Adipocyte (in vitro differentiated cells): ENCODE results near the gene ASNSD1.
A peak's percentile ranks its signal among the peaks of the same experiment; 100 is the strongest.

Source experiments
- DNase-seq: peaks from one replicate; pipeline ENCODE4 v3.0.0-alpha.2; 2015; ENCODE audit warnings: low read depth
- H3K27me3 ChIP-seq: replicated peaks from 2 replicates; pipeline ENCODE4 v1.7.0; 2013; ENCODE audit warnings: mild to moderate bottlenecking, low read length, moderate library complexity; ENCODE audit not compliant: control insufficient read depth, insufficient read depth
- H3K36me3 ChIP-seq: 2 replicates; pipeline ENCODE4 v1.7.0; 2013; ENCODE audit warnings: low read length, mild to moderate bottlenecking, moderate library complexity; ENCODE audit not compliant: control insufficient read depth, insufficient read depth, severe bottlenecking
- H3K4me1 ChIP-seq: 2 replicates; pipeline ENCODE4 v1.7.0; 2013; ENCODE audit warnings: mild to moderate bottlenecking, low read length, moderate library complexity; ENCODE audit not compliant: control insufficient read depth, insufficient read depth
- H3K4me3 ChIP-seq: 2 replicates; pipeline ENCODE4 v1.7.0; 2013; ENCODE audit warnings: mild to moderate bottlenecking, low read length, moderate library complexity
- H3K9ac ChIP-seq: 2 replicates; pipeline ENCODE4 v1.7.0; 2013; ENCODE audit warnings: mild to moderate bottlenecking, low read length, moderate library complexity
- H3K9me3 ChIP-seq: 2 replicates; pipeline ENCODE4 v1.7.0; 2013; ENCODE audit warnings: mild to moderate bottlenecking, low read length, moderate library complexity; ENCODE audit not compliant: control insufficient read depth

Gene ASNSD1

DNA sequence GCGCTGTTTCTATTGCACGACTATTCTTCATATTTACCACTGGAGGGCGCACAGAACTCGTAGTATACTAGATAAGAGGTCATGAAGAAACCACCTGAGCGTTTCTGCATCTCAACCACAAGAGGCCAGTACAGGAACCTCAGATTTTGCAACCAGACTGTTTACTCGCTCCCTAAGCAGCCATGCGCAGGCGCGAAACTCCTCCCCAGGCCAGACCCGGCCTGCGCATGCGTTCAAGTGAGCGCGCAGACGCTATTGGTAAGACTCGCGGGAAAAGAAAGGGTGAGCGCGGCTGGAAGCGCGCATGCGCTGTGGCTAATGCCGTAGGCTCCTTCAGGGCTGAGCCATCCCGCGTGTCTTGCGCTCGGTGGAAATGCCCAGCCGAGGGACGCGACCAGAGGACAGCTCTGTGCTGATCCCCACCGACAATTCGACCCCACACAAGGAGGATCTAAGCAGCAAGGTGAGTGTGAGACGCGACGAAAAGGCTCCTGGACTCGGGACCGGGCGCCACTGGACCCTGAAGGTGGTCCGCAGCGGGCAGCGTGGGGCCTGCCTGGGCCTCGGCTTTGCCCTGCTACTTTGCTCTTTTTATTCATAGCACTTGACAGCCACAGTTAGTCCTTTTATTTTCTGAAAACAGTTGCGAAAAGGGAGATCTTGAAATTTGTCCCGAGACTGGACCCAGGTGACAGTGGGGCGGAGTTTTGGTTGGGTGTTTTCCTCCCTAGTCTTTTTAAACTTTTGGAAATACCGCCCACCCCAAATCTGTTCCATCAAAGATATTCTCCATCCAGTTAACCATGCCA lies at the start of gene ASNSD1:
TSS of gene ASNSD1 (plus strand) at position 312 of the 809 bp plus-strand sequence. CDS start 4,674 bp downstream, outside the sequence.
- H3K4me3 ChIP-seq: peak within 1 kb of the TSS; percentile 97
- H3K36me3 ChIP-seq: peaks cover 5% of the 10 kb centered on the region
- DNase-seq: peak; percentile 100
- H3K9me3 ChIP-seq: no peaks in the 10 kb centered on the region
- no peaks in the 10 kb centered on the region for H3K27me3 ChIP-seq
- peak within 1 kb of the TSS; percentile 99 for H3K9ac ChIP-seq
- peaks cover 22% of the 10 kb centered on the region for H3K4me1 ChIP-seq

- no peaks in the 10 kb centered on the region for H3K27me3 ChIP-seq
- no peaks in the 10 kb centered on the region for H3K9me3 ChIP-seq
- peak; percentile 78 for DNase-seq
- H3K9ac ChIP-seq: peak overlapping the region; percentile 92
- peak overlapping the region; percentile 78 for H3K4me3 ChIP-seq
- H3K4me1 ChIP-seq: peaks cover 55% of the 10 kb centered on the region
- no peaks in the 10 kb centered on the region for H3K36me3 ChIP-seq
Measured at GRCh38 chr2:189613077-189613636, 48.1 kb upstream of the ASNSD1 start.

DNA sequence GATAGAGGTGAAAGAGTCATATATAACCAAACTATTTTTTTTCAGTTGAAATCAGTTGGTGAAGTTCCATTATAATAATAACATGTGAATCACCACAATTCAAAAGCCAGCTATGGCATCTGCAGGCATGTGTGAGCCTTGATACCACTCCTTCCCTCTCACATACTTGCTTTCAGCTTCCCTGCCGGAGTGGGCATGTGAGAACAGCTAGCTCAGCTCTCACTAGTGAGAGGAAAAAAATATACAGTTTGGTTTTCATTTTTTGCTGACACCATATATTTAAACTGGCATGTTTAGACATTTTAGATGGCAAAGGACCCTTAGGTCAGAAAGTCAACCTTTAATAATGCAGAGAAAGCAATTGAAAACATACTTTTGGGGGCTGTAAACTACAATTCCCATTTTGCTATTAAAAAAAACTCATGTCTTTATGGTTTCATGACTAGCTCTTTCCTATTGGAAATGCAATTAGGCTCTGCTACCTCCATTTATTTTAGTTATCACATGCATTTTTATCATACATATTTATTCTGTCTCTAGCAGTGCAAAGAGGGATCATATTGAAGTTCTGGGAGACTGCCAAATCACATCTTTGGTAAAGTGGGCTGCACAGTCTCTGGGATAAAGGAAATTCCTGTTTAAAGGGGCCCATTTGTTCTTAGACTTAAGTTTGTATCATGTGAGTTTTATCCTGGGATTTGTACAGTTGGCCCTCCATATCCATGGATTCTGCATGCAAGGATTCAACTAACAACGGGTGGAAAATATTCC lies 47.4 kb upstream of the ASNSD1 start:
- Histone ChIP-seq H3K4me3 (peak overlapping the region; percentile 78), H3K9me3 (no peaks in the 10 kb centered on the region), H3K36me3 (no peaks in the 10 kb centered on the region), H3K27me3 (no peaks in the 10 kb centered on the region), H3K9ac (peak overlapping the region; percentile 92), H3K4me1 (peaks cover 50% of the 10 kb centered on the region)
- peak; percentile 73 for DNase-seq

DNA sequence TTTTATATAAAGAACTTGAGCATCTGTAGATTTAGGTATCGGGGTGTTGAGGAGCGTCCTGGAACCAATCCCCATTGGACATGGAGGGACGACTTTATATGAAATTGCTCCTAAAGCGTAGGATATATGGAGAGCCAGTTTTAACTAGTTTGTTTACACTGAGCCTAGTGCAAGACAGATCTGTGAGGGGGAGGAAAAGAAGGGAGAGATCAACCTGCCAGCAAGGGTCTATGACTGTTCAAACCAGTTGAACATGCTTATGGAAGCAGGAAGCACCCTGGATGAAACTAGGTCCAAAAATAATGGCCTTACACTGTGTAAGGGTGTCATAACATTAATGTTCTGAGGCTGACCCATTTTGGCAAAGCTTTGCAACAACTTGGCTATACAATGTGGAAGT lies 46.7 kb upstream of the ASNSD1 start:
- no peak for DNase-seq
- Histone ChIP-seq H3K9ac (no peak overlapping the region), H3K36me3 (no peaks in the 10 kb centered on the region), H3K4me1 (peaks cover 42% of the 10 kb centered on the region), H3K9me3 (no peaks in the 10 kb centered on the region), H3K27me3 (no peaks in the 10 kb centered on the region), H3K4me3 (no peak overlapping the region)

DNA sequence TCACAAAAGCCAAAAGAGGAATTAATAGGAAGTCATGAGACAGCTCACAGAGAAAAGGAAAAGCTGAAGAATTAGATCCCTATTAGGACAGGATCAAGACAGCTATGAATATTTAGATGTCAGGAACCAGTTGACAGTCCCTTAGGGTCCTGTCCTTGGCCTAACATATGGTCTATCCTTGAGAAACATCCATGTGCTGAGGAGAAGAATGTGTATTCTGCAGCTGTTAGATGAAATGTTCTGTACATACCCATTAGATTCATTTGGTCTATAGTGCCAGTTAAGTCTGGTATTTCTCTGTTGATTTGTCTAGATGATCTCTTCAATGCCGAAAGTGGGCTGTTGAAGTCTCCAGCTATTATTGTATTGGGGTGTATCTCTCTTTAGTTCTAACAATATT lies 43.1 kb upstream of the ASNSD1 start:
- DNase-seq: no peak
- Histone ChIP-seq H3K4me1 (peaks cover 16% of the 10 kb centered on the region), H3K27me3 (no peaks in the 10 kb centered on the region), H3K36me3 (no peaks in the 10 kb centered on the region), H3K4me3 (no peak overlapping the region), H3K9me3 (no peaks in the 10 kb centered on the region), H3K9ac (no peak overlapping the region)

DNA sequence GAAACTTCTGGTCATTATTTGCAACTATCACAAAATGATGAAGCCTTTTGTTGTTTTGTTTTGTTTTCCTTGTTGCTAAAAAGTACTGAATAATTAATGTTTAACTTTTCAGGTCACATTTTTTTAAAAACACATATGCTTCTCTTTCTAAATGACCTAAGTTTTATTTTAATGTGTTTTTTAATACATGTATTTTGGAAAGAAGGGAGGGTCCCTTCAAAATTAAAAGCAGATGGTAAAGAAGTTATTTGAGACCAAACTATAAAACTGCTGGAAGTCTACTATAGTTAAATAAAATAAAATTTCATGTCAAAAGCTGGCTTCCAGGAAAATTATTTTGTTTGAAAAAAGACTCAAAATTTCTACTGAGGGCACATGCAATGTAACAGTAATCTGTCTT lies 39.5 kb upstream of the ASNSD1 start:
- DNase-seq: peak; percentile 33
- H3K36me3 ChIP-seq: no peaks in the 10 kb centered on the region
- H3K27me3 ChIP-seq: no peaks in the 10 kb centered on the region
- H3K4me3 ChIP-seq: no peak overlapping the region
- H3K9me3 ChIP-seq: no peaks in the 10 kb centered on the region
- no peak overlapping the region for H3K9ac ChIP-seq
- no peaks in the 10 kb centered on the region for H3K4me1 ChIP-seq

DNA sequence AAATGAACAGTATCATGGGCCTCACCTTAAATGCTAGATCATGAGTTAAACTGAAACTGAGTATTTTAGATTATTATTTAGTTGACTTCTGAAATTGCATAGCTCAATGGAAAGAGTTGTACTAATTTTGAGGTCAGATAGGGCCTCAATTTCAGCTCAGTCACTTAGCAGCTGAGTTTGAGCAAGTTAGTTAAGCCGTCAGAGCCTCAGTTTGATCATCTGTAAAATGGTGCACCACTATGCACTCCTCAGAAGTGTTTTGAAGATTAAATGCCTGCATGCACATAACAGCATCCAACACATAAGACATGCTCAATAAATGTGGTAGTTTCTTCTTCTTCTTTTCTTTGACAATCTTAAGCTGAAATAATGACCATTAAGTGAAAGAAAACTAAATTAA lies 38.2 kb upstream of the ASNSD1 start:
- Histone ChIP-seq H3K9ac (no peak overlapping the region), H3K9me3 (no peaks in the 10 kb centered on the region), H3K36me3 (no peaks in the 10 kb centered on the region), H3K4me3 (no peak overlapping the region), H3K27me3 (no peaks in the 10 kb centered on the region), H3K4me1 (no peaks in the 10 kb centered on the region)
- DNase-seq: no peak

DNA sequence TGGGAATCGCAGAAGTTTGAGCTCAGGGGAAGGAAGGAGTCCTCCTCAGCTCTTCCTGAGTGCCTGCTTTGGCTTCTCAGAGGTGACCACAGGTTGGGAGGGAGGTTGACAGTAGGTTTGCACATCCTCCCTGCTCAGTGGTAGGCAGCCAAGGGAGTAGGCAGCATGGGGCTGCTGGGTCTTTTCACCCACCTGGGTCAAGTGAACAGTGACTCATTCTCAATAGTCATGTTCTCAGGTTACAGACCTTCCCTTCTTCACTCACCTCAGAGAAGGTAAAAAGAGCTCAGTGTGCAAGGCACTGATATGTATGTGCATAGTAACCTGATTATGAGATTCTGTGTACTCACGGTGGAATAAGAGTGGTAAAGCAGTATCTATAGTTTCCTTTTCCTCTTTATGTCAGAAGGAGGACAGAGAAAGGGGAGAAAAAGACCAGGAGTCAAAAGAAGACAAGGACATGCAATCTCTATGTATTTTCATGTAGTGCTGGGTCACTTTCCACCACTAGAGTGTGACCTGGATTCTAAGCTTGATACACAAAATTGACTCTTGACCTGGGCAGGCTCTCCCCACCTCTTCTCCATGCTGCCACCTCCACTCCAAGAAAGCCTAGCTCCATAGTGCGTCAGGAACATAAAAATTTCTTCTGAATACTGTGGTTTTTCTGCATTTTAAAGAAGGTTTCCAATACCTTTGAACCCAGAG lies 36.5 kb upstream of the ASNSD1 start:
- no peak for DNase-seq
- Histone ChIP-seq H3K4me3 (no peak overlapping the region), H3K36me3 (no peaks in the 10 kb centered on the region), H3K4me1 (no peaks in the 10 kb centered on the region), H3K9ac (no peak overlapping the region), H3K27me3 (no peaks in the 10 kb centered on the region), H3K9me3 (no peaks in the 10 kb centered on the region)

DNA sequence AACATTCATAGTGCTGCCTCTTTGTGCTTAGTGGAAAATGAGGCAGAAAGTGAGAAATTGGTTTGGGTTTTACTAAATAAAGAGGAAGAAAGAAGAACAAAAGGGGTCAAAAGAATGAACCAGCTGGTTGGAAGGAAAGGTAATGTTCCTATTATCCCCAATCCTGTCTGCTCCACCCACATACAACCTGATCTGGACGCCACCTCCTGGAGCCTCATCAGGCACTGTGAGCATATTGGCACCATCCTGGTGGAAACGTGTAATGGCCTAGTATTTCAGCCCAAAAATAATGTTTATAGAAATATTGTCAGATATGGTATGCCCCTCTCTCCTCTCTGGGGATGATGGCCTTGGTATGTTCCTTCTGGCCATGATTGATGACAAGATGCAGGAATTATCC lies 35.6 kb upstream of the ASNSD1 start:
- Histone ChIP-seq H3K9ac (no peak overlapping the region), H3K9me3 (no peaks in the 10 kb centered on the region), H3K36me3 (no peaks in the 10 kb centered on the region), H3K4me1 (no peaks in the 10 kb centered on the region), H3K27me3 (no peaks in the 10 kb centered on the region), H3K4me3 (no peak overlapping the region)
- no peak for DNase-seq

DNA sequence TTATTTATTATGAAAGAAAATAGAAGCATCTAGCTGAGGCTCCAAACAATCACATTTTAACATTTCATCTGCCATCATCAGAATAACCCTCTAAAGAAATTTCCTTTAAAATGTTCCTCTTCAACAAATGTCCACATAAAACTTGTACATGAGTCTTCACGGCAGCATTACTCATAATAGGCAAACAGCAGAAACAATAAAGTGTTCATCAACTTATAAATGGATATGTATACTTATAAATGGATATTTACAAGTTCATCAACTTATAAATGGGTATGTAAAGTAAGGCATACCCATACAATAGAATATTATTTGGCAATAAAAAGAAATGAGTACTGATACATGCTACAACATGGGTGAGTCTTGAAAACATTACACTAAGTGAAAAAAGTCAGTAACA lies 33.5 kb upstream of the ASNSD1 start:
- no peak for DNase-seq
- Histone ChIP-seq H3K4me3 (no peak overlapping the region), H3K36me3 (no peaks in the 10 kb centered on the region), H3K9ac (no peak overlapping the region), H3K4me1 (no peaks in the 10 kb centered on the region), H3K27me3 (no peaks in the 10 kb centered on the region), H3K9me3 (no peaks in the 10 kb centered on the region)
